H9 (cell line): ENCODE measurements around the gene IQCN. TPM values are rescaled to one million over a fixed set of nuclear protein-coding genes. Genes with fewer than 3 reads are reported as not detected.

Experiments used
- DNase-seq: peaks from one replicate; pipeline ENCODE4 v3.0.0-alpha.2; 2017
- H2AFZ ChIP-seq: one replicate; pipeline ENCODE4 v1.6.1; 2013; ENCODE audit warnings: mild to moderate bottlenecking, low read length, control low read depth, moderate library complexity
- H2AK5ac ChIP-seq: 2 replicates; pipeline ENCODE4 v1.6.1; 2013; ENCODE audit warnings: low read length, control low read depth, mixed read lengths; ENCODE audit not compliant: insufficient read length
- H2BK120ac ChIP-seq: one replicate; pipeline ENCODE4 v1.6.1; 2013; ENCODE audit warnings: low read depth, mild to moderate bottlenecking, low read length, control low read depth, inconsistent platforms; ENCODE audit not compliant: poor library complexity, severe bottlenecking
- H2BK12ac ChIP-seq: 2 replicates; pipeline ENCODE4 v1.6.1; 2013; ENCODE audit warnings: low read length, control low read depth, mixed read lengths, low read depth; ENCODE audit not compliant: insufficient read length
- H2BK15ac ChIP-seq: 2 replicates; pipeline ENCODE4 v1.6.1; 2013; ENCODE audit warnings: low read depth, low read length, control low read depth
- H2BK20ac ChIP-seq: one replicate; pipeline ENCODE4 v1.6.1; 2013; ENCODE audit warnings: low read depth, mild to moderate bottlenecking, low read length, control low read depth, inconsistent platforms; ENCODE audit not compliant: poor library complexity, severe bottlenecking
- H2BK5ac ChIP-seq: 2 replicates; pipeline ENCODE4 v1.6.1; 2013; ENCODE audit warnings: low read length, control low read depth, mixed read lengths; ENCODE audit not compliant: insufficient read length
- H3K14ac ChIP-seq: 2 replicates; pipeline ENCODE4 v1.6.1; 2013; ENCODE audit warnings: low read length, control low read depth; ENCODE audit not compliant: insufficient read depth
- H3K18ac ChIP-seq: 2 replicates; pipeline ENCODE4 v1.6.1; 2013; ENCODE audit warnings: low read depth, mild to moderate bottlenecking, mixed read lengths, low read length, control low read depth; ENCODE audit not compliant: insufficient read length
- H3K23ac ChIP-seq: 2 replicates; pipeline ENCODE4 v1.6.1; 2013; ENCODE audit warnings: low read length, control low read depth, mixed read lengths, low read depth; ENCODE audit not compliant: insufficient read length
- H3K23me2 ChIP-seq: 2 replicates; pipeline ENCODE4 v1.6.1; 2013; ENCODE audit warnings: low read depth, mild to moderate bottlenecking, mixed read lengths, low read length, control low read depth; ENCODE audit not compliant: insufficient read length, poor library complexity, severe bottlenecking
- H3K27ac ChIP-seq: 2 replicates; pipeline ENCODE4 v1.5.1; 2013; ENCODE audit warnings: low read length, control low read depth, mixed read lengths, low read depth; ENCODE audit not compliant: insufficient read length
- H3K27me3 ChIP-seq: 2 replicates; pipeline ENCODE4 v1.6.1; 2013; ENCODE audit warnings: low read length, control low read depth, inconsistent platforms; ENCODE audit not compliant: insufficient read depth
- H3K4ac ChIP-seq: 2 replicates; pipeline ENCODE4 v1.6.1; 2013; ENCODE audit warnings: low read depth, mild to moderate bottlenecking, control low read depth, inconsistent platforms, low read length, moderate library complexity
- H3K4me1 ChIP-seq: 2 replicates; pipeline ENCODE4 v1.6.1; 2013; ENCODE audit warnings: low read length, control low read depth, inconsistent platforms; ENCODE audit not compliant: insufficient read depth
- H3K4me2 ChIP-seq: 2 replicates; pipeline ENCODE4 v1.6.1; 2013; ENCODE audit warnings: low read length, control low read depth, mixed read lengths; ENCODE audit not compliant: insufficient read length, insufficient read depth
- H3K56ac ChIP-seq: 2 replicates; pipeline ENCODE4 v1.6.1; 2013; ENCODE audit warnings: low read depth, mild to moderate bottlenecking, mixed read lengths, low read length, control low read depth; ENCODE audit not compliant: insufficient read length
- H3K79me1 ChIP-seq: 2 replicates; pipeline ENCODE4 v1.6.1; 2013; ENCODE audit warnings: low read depth, mild to moderate bottlenecking, moderate library complexity, low read length, control low read depth, inconsistent platforms; ENCODE audit not compliant: insufficient read depth, poor library complexity, severe bottlenecking
- H3K79me2 ChIP-seq: 2 replicates; pipeline ENCODE4 v1.6.1; 2013; ENCODE audit warnings: low read length, control low read depth, inconsistent platforms; ENCODE audit not compliant: insufficient read depth
- H3K9ac ChIP-seq: 2 replicates; pipeline ENCODE4 v1.6.1; 2013; ENCODE audit warnings: low read length, control low read depth, mixed read lengths; ENCODE audit not compliant: insufficient read length; ENCODE audit errors: extremely low read depth
- H3K9me3 ChIP-seq: one replicate; pipeline ENCODE4 v1.6.1; 2013; ENCODE audit warnings: low read depth, low read length, inconsistent platforms; ENCODE audit not compliant: control insufficient read depth
- H3T11ph ChIP-seq: one replicate; pipeline ENCODE4 v1.6.1; 2013; ENCODE audit warnings: mild to moderate bottlenecking, low read length, control low read depth, inconsistent platforms
- H4K20me1 ChIP-seq: one replicate; pipeline ENCODE4 v1.6.1; 2013; ENCODE audit not compliant: control insufficient read depth, insufficient read length, insufficient read depth
- H4K5ac ChIP-seq: 2 replicates; pipeline ENCODE4 v1.6.1; 2013; ENCODE audit warnings: low read depth, mild to moderate bottlenecking, mixed read lengths, low read length, control low read depth; ENCODE audit not compliant: insufficient read length
- H4K8ac ChIP-seq: replicated peaks from 2 replicates; pipeline ENCODE4 v1.6.1; 2013; ENCODE audit warnings: low read length, control low read depth, mixed read lengths, low read depth; ENCODE audit not compliant: insufficient read length
- H4K91ac ChIP-seq: 2 replicates; pipeline ENCODE4 v1.6.1; 2013; ENCODE audit warnings: low read depth, mild to moderate bottlenecking, moderate library complexity, mixed read lengths, low read length, control low read depth; ENCODE audit not compliant: insufficient read length
- H3K27ac Mint-ChIP-seq, 3 experiments: 2 replicates in 2 of 3; 3 replicates in 1 of 3; pipeline ENCODE4 v1.8.0; 2020 to 2021; ENCODE audit warnings: mixed read lengths in 3 of 3, mild to moderate bottlenecking in 1 of 3, moderate library complexity in 1 of 3
- H3K27me3 Mint-ChIP-seq: 2 replicates; pipeline ENCODE4 v1.8.0; 2021; ENCODE audit warnings: low read depth, mild to moderate bottlenecking, moderate library complexity, mixed read lengths
- H3K36me3 Mint-ChIP-seq, 3 experiments: 2 replicates in 2 of 3; 3 replicates in 1 of 3; pipeline ENCODE4 v1.8.0; 2020 to 2021; ENCODE audit warnings: low read depth in 3 of 3, mixed read lengths in 3 of 3; ENCODE audit not compliant: insufficient read depth in 1 of 3
- H3K4me1 Mint-ChIP-seq, 2 experiments: 2 replicates each; pipeline ENCODE4 v1.8.0; 2020; ENCODE audit warnings: mixed read lengths in 2 of 2
- H3K4me3 Mint-ChIP-seq, 2 experiments: 2 replicates in 1 of 2; 3 replicates in 1 of 2; pipeline ENCODE4 v1.8.0; 2020 to 2021; ENCODE audit warnings: mild to moderate bottlenecking in 2 of 2, mixed read lengths in 2 of 2, moderate library complexity in 1 of 2
- H3K9me3 Mint-ChIP-seq, 2 experiments: 2 replicates in 1 of 2; 3 replicates in 1 of 2; pipeline ENCODE4 v1.8.0; 2020; ENCODE audit warnings: mild to moderate bottlenecking in 2 of 2, mixed read lengths in 2 of 2, moderate library complexity in 1 of 2
- WGBS: extraction: QIAGEN DNeasy Blood & Tissue Kit; methylation state at CpG from one replicate; pipeline ENCODE4 v1.1.7; 2013; ENCODE audit warnings: missing lambda C conversion rate, low lambda C conversion rate, mixed read lengths; ENCODE audit not compliant: insufficient read length; ENCODE audit errors: extremely low coverage; 5-methylcytosine and 5-hydroxymethylcytosine counted together
- total RNA-seq: library from RNA; stranded (reverse); gene quantifications from 2 replicates; pipeline ENCODE4 v1.2.1, GENCODE V29; 2021
- TF ChIP-seq, protein P1 (sequence below): fragments of 200-600 bp; sonication (generic); conservative IDR thresholded peaks from 3 replicates; pipeline ENCODE4 v1.8.0; 2021; ENCODE audit warnings: antibody characterized with exemption, mild to moderate bottlenecking

IQCN gene
- total RNA-seq, 1 experiment from 2014 or later = 0.39 TPM

DNA sequence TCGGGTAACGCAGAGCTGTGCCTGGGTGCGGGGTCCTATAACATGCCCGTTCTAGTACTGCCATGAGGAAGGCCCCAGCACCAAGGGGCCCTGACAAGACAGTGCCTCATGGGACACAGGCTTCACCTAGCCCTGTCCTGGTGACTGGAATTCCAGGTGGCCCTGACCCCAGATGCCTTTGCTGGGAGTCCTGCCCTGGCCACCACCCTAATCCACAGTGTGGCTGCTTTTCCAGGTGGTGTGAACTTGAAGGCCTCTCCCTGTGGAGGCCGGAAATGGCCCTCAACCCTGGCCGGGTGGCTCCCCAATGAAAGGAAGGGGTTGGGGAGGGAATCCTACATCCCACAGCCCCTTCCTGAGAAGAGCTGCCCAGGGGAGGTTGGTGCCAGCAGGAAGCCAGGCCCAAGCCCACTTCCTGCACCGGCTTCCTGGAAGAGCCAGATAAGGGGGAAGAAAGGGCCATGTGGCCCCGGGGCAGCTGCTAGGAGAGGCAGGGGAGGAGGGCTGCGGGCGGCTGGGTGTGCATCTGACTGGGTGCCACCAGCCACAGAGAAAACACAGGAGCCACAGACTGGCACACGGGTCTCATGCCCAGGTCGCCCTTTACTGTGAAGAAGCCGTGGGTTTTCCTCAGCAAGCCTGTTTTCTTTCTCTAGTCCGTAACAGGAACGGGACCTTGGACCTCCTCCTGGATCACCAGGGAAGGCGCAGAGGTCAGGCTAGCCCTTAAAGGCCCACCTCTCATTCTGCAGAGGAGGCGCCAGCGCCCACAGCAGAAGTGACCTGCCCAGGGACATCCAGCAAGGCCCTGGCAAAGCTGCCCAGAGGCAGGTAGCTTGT is 43.9 kb upstream of the IQCN start:
- Mint-ChIP-seq H3K36me3 (peaks cover 24 to 52% (median 44%) of the 10 kb centered on the region in 3 experiments), H3K4me3 (peak overlapping the region in 1 of 2 experiments; percentile 38; a peak in 1 of 5 replicates), H3K9me3 (no peaks in the 10 kb centered on the region), H3K27ac (peak overlapping the region; percentile 55 to 83 (median 75); a peak in 3 of 7 replicates), H3K27me3 (no peaks in the 10 kb centered on the region), H3K4me1 (peaks cover 13 to 23% of the 10 kb centered on the region in 2 experiments)
- H2BK12ac ChIP-seq = no peak overlapping the region
- no peak overlapping the region for H2BK5ac ChIP-seq
- peaks cover 8% of the 10 kb centered on the region; the same call in 1 of the 2 replicates for H3K4me1 ChIP-seq
- no peak overlapping the region for H4K91ac ChIP-seq
- no peak overlapping the region for H2BK20ac ChIP-seq
- H2AK5ac ChIP-seq = no peak overlapping the region
- H3K79me2 ChIP-seq = peaks cover 25% of the 10 kb centered on the region; the same call in 1 of the 2 replicates
- no peak overlapping the region for H4K8ac ChIP-seq
- no CpG with 5 or more reads among the region's 18 CpGs for WGBS
- no peak overlapping the region for H3K23ac ChIP-seq
- no peaks in the 10 kb centered on the region for H3K27me3 ChIP-seq
- H3K4me2 ChIP-seq = no peak overlapping the region
- no peak overlapping the region for H3T11ph ChIP-seq
- DNase-seq = no peak
- no peak overlapping the region for H3K9ac ChIP-seq
- H3K27ac ChIP-seq = no peak overlapping the region
- H2BK15ac ChIP-seq = no peak overlapping the region
- no peak overlapping the region for H3K4ac ChIP-seq
- H2AFZ ChIP-seq = no peak overlapping the region
- peaks cover 11% of the 10 kb centered on the region for H3K23me2 ChIP-seq
- no peaks in the 10 kb centered on the region for H4K20me1 ChIP-seq
- H4K5ac ChIP-seq = no peak overlapping the region
- H3K18ac ChIP-seq = no peak overlapping the region
- H2BK120ac ChIP-seq = no peak overlapping the region
- H3K14ac ChIP-seq = no peak overlapping the region; the same call in 1 of the 2 replicates
- no peaks in the 10 kb centered on the region for H3K9me3 ChIP-seq
- no peaks in the 10 kb centered on the region for H3K79me1 ChIP-seq
- TF ChIP-seq, protein P1, sequence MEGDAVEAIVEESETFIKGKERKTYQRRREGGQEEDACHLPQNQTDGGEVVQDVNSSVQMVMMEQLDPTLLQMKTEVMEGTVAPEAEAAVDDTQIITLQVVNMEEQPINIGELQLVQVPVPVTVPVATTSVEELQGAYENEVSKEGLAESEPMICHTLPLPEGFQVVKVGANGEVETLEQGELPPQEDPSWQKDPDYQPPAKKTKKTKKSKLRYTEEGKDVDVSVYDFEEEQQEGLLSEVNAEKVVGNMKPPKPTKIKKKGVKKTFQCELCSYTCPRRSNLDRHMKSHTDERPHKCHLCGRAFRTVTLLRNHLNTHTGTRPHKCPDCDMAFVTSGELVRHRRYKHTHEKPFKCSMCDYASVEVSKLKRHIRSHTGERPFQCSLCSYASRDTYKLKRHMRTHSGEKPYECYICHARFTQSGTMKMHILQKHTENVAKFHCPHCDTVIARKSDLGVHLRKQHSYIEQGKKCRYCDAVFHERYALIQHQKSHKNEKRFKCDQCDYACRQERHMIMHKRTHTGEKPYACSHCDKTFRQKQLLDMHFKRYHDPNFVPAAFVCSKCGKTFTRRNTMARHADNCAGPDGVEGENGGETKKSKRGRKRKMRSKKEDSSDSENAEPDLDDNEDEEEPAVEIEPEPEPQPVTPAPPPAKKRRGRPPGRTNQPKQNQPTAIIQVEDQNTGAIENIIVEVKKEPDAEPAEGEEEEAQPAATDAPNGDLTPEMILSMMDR = no peak
- no peak overlapping the region for H3K56ac ChIP-seq
